Frontal cortex (tissue), 4 donors: Measurements from ENCODE around the gene FHIT. TPM values are rescaled to one million over a fixed set of nuclear protein-coding genes. Genes with fewer than 3 reads are reported as not detected.
"Not testable (repeated sequence)": the region's sequence is repeated elsewhere in the genome, so short reads cannot be mapped to it uniquely, and the experiment has no call there.

ENCODE experiments used
- DNase-seq, 2 donors: peaks; one replicate each; pipeline ENCODE4 v3.0.0; 2012; ENCODE audit warnings: low spot score in 2 of 2
- FAIRE-seq: peaks from 2 replicates; lab custom pipeline; 2012; peaks lifted over from hg19 to GRCh38; lab: Jason Lieb, UNC
- total RNA-seq: library from RNA; depleted of rRNA; stranded (reverse); fragments of >200 nt; gene quantifications from one replicate; pipeline ENCODE4 v1.2.3, GENCODE V29; 2014
- donor health status: control.
- donor health status: control.
- donor health status: control.

FHIT gene
- total RNA-seq, 1 donor from 2014 or later, result 1.6 TPM

- no peak for FAIRE-seq
These were observed 183.2 kb downstream of the FHIT start for GRCh38 chr3:61068084-61068483.

DNA sequence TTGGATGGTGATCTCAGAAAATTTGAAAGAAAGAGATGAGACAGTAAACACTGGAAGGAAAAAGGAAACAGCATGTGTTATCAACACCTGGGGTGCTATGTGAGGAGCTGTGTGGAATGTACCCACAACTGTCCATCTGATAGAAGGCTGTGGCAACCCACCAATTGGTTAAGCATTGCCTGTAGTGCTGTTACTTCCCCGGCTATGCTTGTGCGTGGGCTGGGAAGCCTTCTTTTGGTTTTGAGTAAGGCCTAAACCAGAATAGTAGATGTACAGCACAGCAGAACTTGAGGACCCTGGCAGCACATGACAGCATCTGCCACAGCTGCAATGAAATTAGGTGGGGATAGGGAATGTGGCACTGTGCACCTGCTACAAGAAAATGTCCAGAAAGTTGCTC, 184.5 kb downstream of the FHIT start:
- DNase-seq (no peak), FAIRE-seq (no peak)

More at GRCh38 chr3:61068084-61068483, 183.2 kb downstream of the FHIT start:
- no peak for DNase-seq

- not testable (repeated sequence) for FAIRE-seq, DNase-seq
These were observed 185.0 kb downstream of the FHIT start for GRCh38 chr3:61066222-61066621.

- DNase-seq (no peak), FAIRE-seq (no peak)
These were observed 185.7 kb downstream of the FHIT start for GRCh38 chr3:61065451-61066011.

DNA sequence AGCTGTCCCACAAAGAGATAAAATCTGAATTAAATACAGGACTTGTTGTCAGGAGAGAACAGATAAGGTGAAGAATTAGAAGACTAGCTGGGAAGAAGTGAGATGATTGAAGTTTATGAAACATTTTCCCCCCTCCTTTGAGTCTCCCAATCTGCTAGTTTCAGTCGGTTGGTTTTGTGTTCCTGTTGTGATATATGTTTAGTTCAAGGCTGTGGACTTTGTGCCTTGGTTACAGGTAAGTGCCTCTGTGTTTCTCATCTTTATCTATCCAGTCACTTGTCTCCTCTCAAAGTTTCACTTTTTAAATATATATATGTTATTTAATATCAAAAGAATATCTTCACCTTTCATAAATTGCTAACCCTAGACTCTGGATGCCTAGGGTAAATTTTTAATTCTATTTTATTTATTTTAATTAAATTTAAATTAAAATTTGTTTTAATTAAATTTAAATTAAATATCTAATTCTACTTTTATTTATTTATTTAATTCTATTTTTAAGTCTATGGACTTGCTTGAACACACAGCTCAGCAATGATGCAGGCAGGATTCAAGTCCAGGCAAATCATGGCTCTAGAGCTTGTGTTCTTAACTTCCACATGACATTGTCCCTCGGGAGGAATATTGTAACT, 190.0 kb downstream of the FHIT start:
- no peak for DNase-seq
- FAIRE-seq, result peak; percentile 88

DNA sequence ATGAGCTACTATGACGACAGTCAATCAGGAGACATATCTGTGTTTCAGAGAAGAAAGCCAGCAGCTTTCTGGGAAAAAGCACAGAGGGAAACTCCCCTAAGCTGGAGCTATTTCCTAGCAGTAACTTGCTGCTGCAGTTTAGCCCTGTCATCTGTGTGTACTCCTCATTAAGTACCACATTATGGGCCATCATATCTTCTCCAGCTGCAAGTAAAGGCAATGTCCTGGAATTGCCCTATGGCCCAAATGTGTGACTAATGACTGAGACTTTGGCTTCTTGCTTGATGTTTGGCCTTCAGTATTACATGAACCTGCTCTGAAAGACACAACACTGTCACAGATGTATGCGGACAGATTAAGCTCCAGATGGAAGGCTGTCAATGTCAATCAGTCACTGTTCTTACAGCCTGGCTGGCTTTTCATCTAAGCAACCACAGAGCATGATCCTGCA, 190.8 kb downstream of the FHIT start:
- DNase-seq, result no peak

DNA sequence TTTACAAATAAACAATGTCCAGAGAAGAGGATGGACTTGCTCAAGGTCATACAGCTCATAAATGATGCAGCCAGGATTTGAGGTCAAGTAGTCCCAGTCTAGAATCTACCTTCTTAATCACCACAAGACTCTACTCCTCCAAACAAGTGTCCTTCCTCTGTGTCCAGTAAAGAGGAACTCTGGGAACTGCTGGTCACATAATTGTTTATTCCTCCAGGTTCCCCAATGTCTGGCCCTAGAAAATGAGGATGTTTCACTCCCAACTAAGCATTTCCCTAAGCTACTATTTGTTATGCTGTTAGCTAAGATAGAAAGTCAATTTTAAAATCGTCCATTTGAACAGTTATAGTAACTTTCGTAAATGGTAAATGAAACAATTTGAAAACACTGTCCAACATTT, 192.4 kb downstream of the FHIT start:
- FAIRE-seq (no peak), DNase-seq (no peak)

More for the DNA sequence above, 190.8 kb downstream of the FHIT start:
- FAIRE-seq, result no peak

GRCh38 chr3:61057464-61057863, 193.8 kb downstream of the FHIT start:
- FAIRE-seq (no peak), DNase-seq (no peak)

DNA sequence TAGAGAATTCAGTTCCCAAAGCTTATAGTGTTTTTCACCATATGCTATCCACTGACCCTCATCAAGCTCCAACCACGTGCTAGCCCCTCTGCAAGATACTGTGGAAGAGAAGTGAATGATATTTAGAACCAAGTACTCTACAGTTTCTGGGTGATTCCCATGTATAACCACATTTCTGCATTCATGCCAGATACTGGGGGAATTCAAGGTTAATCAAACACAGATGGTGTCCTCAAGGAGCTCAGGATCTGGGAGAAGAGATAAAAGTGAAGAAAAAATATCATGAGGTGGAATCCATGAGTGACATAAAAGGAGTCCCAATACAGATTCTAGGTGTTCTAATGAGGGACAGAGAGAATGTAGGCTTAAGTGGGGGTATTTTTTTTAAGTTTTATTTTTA, 195.8 kb downstream of the FHIT start:
- FAIRE-seq (no peak), DNase-seq (no peak)

DNA sequence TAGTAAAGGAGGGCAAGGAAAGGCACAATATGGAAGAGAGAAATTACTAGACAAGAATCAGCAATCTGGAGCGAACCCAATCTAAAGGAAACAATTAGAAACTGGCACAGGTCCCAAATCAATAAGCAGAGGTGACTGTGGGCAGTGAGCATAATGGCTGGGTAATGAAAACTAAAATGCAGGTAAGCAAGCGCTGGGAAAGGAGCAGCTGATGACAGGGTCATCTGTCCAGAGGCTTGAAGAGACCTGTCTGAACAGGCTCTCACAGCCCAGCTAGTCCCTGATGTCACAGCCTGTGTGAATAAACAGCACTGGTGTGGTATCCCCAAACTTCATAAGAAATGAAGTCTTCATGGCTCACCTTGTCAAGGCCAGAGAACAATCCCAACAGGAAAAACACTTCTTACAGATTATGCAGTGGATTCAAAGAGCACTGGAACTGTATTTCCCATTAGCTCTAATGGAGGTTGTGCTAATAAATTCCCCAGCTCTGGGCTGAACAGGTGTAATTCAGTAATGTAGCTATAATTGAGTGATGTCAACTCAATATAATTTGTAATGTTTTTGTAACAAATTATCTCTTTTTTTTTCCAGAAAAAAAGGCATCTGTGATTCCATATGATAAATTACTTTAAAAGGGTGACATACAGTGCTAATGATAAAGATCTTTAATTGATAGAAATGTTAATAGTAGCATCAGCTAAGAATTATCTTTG, 197.3 kb downstream of the FHIT start:
- DNase-seq (no peak), FAIRE-seq (no peak)

DNA sequence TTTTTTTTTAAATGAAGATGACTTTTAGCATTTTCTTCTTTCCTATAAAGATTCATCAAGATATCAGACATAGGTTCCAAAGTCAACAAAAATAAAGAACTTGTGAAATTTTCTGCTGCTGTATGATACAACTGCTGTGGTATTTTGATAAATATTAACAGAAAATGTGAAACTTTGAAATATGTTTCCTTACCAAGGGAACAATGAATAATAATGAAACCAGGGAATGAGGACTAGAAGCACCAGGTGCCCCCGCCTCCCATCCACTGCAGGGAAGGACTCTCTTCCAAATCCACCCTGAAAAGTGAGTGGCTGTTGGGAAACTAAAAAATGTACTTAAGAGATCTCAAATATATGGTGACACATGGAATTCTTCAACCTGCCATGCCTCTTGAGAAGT, 198.4 kb downstream of the FHIT start:
- no peak for DNase-seq
- no peak for FAIRE-seq

DNA sequence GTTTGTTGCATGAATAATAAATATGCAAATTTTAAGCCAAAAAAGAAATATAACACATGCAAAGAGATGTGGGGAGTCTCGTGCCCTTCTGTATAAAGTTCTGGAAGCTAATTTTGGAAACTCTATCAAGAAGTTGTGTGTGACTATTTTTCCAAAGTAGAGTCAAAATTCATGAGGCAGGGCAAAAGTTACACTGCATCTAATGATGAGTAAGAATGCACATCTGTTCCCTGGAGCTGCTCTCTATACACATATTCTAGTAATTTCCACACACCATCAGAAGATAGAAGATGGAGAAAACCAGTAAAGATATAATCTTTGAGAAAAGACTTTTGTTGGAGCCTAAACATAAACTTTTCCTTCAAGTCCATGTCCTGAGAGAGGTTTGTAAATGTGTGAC, 199.6 kb downstream of the FHIT start:
- DNase-seq (no peak), FAIRE-seq (no peak)

DNA sequence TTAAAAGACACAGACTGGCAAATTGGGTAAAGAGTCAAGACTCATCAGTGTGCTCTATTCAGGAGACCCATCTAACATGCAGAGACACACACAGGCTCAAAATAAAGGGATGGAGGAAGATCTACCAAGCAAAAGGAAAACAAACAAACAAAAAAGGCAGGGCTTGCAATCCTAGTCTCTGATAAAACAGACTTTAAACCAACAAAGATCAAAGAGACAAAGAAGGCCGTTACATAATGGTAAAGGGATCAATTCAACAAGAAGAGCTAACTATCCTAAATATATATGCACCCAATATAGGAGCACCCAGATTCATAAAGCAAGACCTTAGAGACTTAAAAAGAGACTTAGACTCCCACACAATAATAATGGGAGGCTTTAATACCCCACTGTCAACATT, 206.1 kb downstream of the FHIT start:
- not testable (repeated sequence) for FAIRE-seq, DNase-seq

GRCh38 chr3:61043156-61043555, 208.1 kb downstream of the FHIT start:
- FAIRE-seq (no peak), DNase-seq (no peak)

GRCh38 chr3:61040618-61041017, 210.6 kb downstream of the FHIT start:
- FAIRE-seq (no peak), DNase-seq (no peak)

- FAIRE-seq (no peak), DNase-seq (no peak)
These were observed 215.7 kb downstream of the FHIT start for GRCh38 chr3:61035573-61035972.

GRCh38 chr3:61032991-61033390, 218.3 kb downstream of the FHIT start:
- DNase-seq, result no peak
- FAIRE-seq, result no peak

DNA sequence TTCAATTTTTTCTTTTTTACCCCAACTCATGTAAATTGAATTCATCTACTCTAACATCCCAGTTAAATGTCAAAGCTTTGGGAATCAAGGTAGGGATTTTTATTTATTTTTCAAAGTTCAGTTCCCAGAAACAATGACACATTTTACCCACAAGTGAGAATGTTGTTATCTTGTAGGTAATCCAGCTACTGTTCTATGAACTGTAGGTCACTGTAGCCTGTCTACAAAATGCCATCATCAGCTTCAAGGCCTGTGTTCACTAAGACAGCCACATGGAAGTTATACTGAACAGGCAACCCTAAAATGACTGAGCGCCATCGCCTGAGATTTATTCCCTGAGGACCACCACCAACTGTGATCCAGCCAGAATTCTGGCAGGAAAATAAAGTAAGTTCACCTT, 219.7 kb downstream of the FHIT start:
- FAIRE-seq (no peak), DNase-seq (no peak)

DNA sequence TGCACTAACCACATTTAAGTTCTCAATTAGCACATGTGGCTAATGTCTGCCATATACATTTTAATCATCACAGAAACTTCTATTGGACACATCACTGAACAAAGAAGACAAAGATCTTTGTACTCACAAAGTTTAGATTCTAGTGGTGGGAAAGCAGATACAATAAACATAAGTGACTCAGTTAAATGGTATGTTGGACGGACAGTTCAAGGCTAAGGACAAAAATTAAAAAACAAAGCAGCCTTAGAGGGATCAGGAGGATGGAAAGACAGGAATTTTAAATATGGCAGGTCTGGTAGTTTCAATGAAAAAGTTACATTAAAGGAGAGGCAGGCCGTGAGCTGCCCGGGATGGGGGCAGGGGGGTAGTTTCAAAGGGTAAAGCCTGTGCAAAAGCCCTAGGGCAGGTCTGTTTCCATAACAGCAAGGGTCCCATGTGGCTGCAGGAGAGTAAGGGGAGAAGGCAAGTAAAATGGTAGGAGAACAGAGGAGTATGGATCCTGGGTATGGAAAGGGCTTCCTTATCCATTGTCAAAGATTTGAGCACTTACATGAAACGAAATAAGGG, 220.7 kb downstream of the FHIT start:
- DNase-seq (no peak), FAIRE-seq (no peak)

DNA sequence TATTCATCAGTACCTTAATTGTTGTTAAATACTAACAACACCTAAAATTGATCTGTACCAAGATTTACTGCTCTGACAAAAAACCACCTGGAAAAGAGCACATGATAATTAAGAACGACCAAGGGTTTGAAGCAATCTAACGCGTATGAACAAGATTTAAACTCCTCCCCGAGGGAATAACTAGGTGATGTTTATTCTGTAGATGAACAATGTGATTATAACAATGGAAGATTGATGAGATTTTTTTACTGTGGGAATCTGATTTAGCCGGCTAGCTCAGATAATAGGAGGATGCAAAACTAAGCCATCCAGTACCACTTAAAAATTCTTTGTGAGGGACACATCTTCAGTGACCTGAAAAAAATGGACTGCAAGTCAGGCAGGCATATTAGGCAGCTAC, 222.1 kb downstream of the FHIT start:
- DNase-seq, result no peak
- no peak for FAIRE-seq

GRCh38 chr3:61018807-61019206, 232.4 kb downstream of the FHIT start:
- DNase-seq, result no peak
- no peak for FAIRE-seq
